IPS-15b (cell line): ENCODE measurements around the gene UBTD1.
"Not testable (repeated sequence)": the region's sequence is repeated elsewhere in the genome, so short reads cannot be mapped to it uniquely, and the experiment has no call there.

Experiments used
- H3K27me3 ChIP-seq: one replicate; pipeline ENCODE4 v1.6.1; 2013; ENCODE audit warnings: low read length; ENCODE audit not compliant: control insufficient read depth, insufficient read depth
- H3K36me3 ChIP-seq: one replicate; pipeline ENCODE4 v1.6.1; 2013; ENCODE audit warnings: low read length; ENCODE audit not compliant: control insufficient read depth, insufficient read depth
- H3K4me1 ChIP-seq: one replicate; pipeline ENCODE4 v1.6.1; 2013; ENCODE audit warnings: mild to moderate bottlenecking, low read length; ENCODE audit not compliant: control insufficient read depth, insufficient read depth
- H3K4me3 ChIP-seq: one replicate; pipeline ENCODE4 v1.5.1; 2013; ENCODE audit warnings: low read depth, low read length
- H3K9ac ChIP-seq: one replicate; pipeline ENCODE4 v1.6.1; 2013; ENCODE audit warnings: low read depth, mild to moderate bottlenecking, low read length
- H3K9me3 ChIP-seq: one replicate; pipeline ENCODE4 v1.6.1; 2013; ENCODE audit warnings: mild to moderate bottlenecking, low read length; ENCODE audit not compliant: control insufficient read depth, insufficient read depth

The UBTD1 gene

GRCh38 chr10:97546456-97547270 is 47.9 kb downstream of the UBTD1 start:
- Histone ChIP-seq H3K9me3 (no peaks in the 10 kb centered on the region), H3K27me3 (no peaks in the 10 kb centered on the region), H3K4me1 (peaks cover 10% of the 10 kb centered on the region), H3K4me3 (no peak overlapping the region), H3K36me3 (no peaks in the 10 kb centered on the region), H3K9ac (no peak overlapping the region)

DNA sequence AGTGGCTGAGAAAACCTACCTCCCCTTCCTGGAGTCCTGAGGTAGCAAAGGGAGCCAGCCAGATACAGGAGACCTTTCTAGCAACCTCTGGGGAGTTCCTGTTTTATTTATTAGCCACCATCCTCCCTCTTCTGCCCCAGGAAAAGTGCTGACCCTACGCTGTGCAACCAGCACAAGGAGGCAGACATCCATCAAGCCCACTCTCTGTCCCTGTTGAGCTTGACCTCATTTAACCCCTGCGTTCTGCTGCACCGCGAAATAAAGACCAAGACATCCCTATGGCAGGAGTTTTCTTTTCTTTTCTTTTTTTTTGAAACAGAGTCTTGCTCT is 48.5 kb downstream of the UBTD1 start:
- H3K4me3 ChIP-seq, result no peak overlapping the region

DNA sequence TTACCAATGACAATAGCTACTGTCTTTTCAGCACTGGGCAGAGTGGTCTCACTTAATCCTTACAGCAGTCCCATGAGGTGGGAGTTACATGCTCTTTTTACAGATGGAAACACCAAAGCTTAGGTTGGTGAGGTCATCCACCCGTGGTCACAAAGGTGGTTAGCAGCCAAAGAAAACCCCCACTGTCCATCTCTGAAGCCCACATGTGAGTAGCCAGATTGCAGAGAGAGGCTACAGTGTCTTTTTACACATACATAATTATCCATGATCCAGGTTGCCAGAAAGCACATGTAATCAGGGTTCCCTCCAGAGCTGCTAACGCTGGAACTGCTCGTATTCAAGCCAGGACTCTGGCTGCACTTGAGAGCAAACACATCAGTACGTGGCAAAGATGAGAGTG is 49.2 kb downstream of the UBTD1 start:
- Histone ChIP-seq H3K9me3 (no peaks in the 10 kb centered on the region), H3K4me1 (peaks cover 10% of the 10 kb centered on the region), H3K9ac (no peak overlapping the region), H3K27me3 (no peaks in the 10 kb centered on the region), H3K36me3 (no peaks in the 10 kb centered on the region), H3K4me3 (no peak overlapping the region)

More for the DNA sequence above, 48.5 kb downstream of the UBTD1 start:
- no peaks in the 10 kb centered on the region for H3K36me3 ChIP-seq
- no peaks in the 10 kb centered on the region for H3K9me3 ChIP-seq
- no peaks in the 10 kb centered on the region for H3K27me3 ChIP-seq
- H3K4me1 ChIP-seq, result peaks cover 10% of the 10 kb centered on the region
- no peak overlapping the region for H3K9ac ChIP-seq

DNA sequence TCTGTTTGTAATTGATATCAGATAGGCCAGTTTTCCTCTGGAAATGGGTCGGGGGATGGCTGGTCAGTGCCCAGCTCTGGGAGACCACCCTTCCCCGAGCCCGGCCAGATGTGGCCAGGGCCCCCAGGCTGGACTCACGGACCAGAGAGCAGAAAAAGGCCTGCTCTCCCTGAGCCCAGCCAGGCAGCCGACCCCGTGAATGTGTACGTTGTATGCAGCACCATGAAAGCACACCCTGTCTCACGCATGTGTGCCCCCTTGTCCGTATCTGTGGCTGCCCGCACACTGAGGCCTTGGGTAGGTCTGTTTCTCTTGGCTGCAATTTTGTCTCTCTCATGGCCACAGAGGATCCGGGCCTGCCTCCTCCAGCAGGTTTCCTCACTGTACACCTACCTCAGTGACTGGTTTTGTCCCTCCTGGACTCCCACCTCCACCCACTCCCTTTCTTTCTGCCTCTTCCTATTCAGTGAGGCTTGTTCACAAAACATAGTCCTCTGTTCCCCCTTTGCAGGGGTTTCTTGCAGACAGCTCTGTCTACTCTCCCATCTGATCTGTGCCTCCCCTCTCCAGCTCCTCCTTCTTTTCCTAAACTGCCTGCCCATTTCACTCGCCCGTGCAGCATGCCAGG is 50.2 kb downstream of the UBTD1 start:
- Histone ChIP-seq H3K27me3 (no peaks in the 10 kb centered on the region), H3K9me3 (no peaks in the 10 kb centered on the region), H3K4me1 (peaks cover 11% of the 10 kb centered on the region), H3K4me3 (no peak overlapping the region), H3K36me3 (no peaks in the 10 kb centered on the region), H3K9ac (peak overlapping the region; percentile 47)

GRCh38 chr10:97549587-97550322 is 51.0 kb downstream of the UBTD1 start:
- H3K27me3 ChIP-seq, result no peaks in the 10 kb centered on the region
- no peaks in the 10 kb centered on the region for H3K9me3 ChIP-seq
- H3K4me3 ChIP-seq, result no peak overlapping the region
- H3K4me1 ChIP-seq, result peaks cover 13% of the 10 kb centered on the region
- H3K36me3 ChIP-seq, result no peaks in the 10 kb centered on the region
- peak overlapping the region; percentile 56 for H3K9ac ChIP-seq

DNA sequence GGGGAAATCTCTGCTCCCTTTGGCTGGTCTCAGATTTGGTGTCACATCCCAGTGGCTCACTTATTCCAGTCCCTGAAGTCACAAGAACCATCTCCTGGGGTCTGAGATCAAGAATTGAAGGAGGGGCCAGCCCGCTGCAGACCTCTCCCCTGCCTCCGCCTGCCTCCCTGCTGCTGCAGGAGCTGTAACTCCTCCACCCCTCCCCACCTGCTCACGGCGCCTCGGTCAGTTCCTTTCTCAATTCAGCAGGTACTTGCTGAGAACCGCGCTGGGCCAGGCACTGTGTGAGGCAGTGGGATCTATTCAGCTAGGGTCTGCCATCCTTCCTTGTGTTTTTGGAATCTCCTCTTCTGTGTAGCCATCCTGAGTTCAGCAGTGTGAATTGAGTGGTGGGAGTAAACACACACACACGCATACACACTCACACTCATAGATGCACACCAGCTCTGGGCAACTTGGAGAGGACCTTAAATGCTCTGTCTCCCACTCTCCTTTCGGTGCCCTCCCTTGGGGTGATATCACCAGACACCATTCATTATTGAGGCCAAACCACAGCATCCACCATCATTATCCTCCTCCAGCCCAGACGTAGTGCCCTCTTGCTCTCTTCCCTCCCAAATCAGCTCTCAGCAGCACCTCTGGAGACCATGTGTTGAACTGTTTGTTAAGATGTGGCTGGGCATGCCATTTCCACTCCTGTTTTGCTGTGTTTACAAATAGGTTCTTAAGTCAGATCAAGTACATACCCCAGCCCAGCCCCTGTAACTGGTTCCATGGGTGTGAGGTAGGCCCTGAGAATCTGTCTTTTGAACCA is 51.8 kb downstream of the UBTD1 start:
- Histone ChIP-seq H3K36me3 (no peaks in the 10 kb centered on the region), H3K9ac (no peak overlapping the region), H3K9me3 (no peaks in the 10 kb centered on the region), H3K4me1 (peaks cover 13% of the 10 kb centered on the region), H3K4me3 (no peak overlapping the region), H3K27me3 (no peaks in the 10 kb centered on the region)

GRCh38 chr10:97551271-97551670 is 52.5 kb downstream of the UBTD1 start:
- no peaks in the 10 kb centered on the region for H3K36me3 ChIP-seq
- H3K9ac ChIP-seq, result no peak overlapping the region
- H3K27me3 ChIP-seq, result no peaks in the 10 kb centered on the region
- H3K4me3 ChIP-seq, result no peak overlapping the region
- H3K4me1 ChIP-seq, result peaks cover 13% of the 10 kb centered on the region
- no peaks in the 10 kb centered on the region for H3K9me3 ChIP-seq

DNA sequence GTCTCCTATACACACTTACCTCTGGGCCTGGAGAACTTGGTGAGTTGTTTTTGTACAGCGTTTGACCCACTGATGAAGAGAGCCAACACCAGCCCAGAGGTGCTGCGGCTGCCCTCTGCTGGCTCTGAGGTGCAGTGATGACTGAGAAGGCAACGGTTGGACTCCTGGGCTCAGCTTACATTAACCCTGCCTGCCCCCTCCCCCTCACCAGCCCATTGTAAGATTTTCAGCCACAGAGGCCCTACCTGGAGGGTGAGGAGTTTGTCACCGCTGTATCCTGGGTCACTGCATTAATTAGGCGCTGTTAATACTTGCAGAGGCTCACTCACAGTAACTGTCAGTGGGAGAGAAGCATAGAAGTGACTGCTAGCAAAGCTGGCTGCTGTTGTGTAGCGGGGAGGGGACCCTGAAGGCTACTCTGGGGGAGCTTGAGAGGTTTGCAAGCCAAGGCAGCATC is 54.9 kb downstream of the UBTD1 start:
- H3K9ac ChIP-seq, result no peak overlapping the region
- no peaks in the 10 kb centered on the region for H3K27me3 ChIP-seq
- no peaks in the 10 kb centered on the region for H3K9me3 ChIP-seq
- H3K36me3 ChIP-seq, result no peaks in the 10 kb centered on the region
- peaks cover 13% of the 10 kb centered on the region for H3K4me1 ChIP-seq
- H3K4me3 ChIP-seq, result no peak overlapping the region

GRCh38 chr10:97554336-97554735 is 55.6 kb downstream of the UBTD1 start:
- H3K9me3 ChIP-seq, H3K27me3 ChIP-seq, H3K9ac ChIP-seq: not testable (repeated sequence)

GRCh38 chr10:97555541-97555940 is 56.8 kb downstream of the UBTD1 start:
- H3K36me3 ChIP-seq, H3K27me3 ChIP-seq, H3K9me3 ChIP-seq, H3K4me3 ChIP-seq, H3K4me1 ChIP-seq, H3K9ac ChIP-seq: not testable (repeated sequence)

More at GRCh38 chr10:97554336-97554735, 55.6 kb downstream of the UBTD1 start:
- H3K4me3 ChIP-seq, H3K36me3 ChIP-seq: not testable (repeated sequence)
- H3K4me1 ChIP-seq, result peaks cover 13% of the 10 kb centered on the region

GRCh38 chr10:97560731-97561381 is 62.1 kb downstream of the UBTD1 start:
- not testable (repeated sequence) for H3K4me3 ChIP-seq, H3K9ac ChIP-seq, H3K27me3 ChIP-seq, H3K9me3 ChIP-seq, H3K4me1 ChIP-seq, H3K36me3 ChIP-seq
